Heart left ventricle (tissue), 16 donors: ENCODE measurements around the gene BLM. TPM values are rescaled to one million over a fixed set of nuclear protein-coding genes. Genes with fewer than 3 reads are reported as not detected.

Source experiments
- ATAC-seq, 4 donors: fragments of 200-7000 bp; cut with Tn5 transposase; one replicate each; pipeline ENCODE4 v1.9.1; 2020 to 2022; ENCODE audit warnings: moderate library complexity in 4 of 4, mild to moderate bottlenecking in 3 of 4, moderate number of reproducible peaks in 1 of 4
- DNase-seq, 5 donors: peaks; one replicate each; pipeline ENCODE4 v3.0.0-alpha.2; 2020
- H3K27ac ChIP-seq, 12 donors: fragments of 200-600 bp; sonication (generic) in 4 of 12; one replicate each; pipeline versions ENCODE4 v1.5.0 to v1.8.0; 2016 to 2022; ENCODE audit warnings: mild to moderate bottlenecking in 2 of 12
- H3K27me3 ChIP-seq, 9 donors: fragments of 200-600 bp; sonication (generic) in 2 of 9; one replicate each; pipeline versions ENCODE4 v1.5.1 to v1.8.0; 2016 to 2022; ENCODE audit warnings: mild to moderate bottlenecking in 3 of 9
- H3K36me3 ChIP-seq, 9 donors: fragments of 200-600 bp; sonication (generic) in 2 of 9; one replicate each; pipeline versions ENCODE4 v1.5.0 to v1.8.0; 2018 to 2022; ENCODE audit warnings: mild to moderate bottlenecking in 2 of 9
- H3K4me1 ChIP-seq, 12 donors: fragments of 200-600 bp; sonication (generic) in 4 of 12; one replicate each; pipeline versions ENCODE4 v1.5.0 to v1.8.0; 2016 to 2022; ENCODE audit warnings: mild to moderate bottlenecking in 3 of 12
- H3K4me3 ChIP-seq, 12 donors: fragments of 200-600 bp; sonication (generic) in 4 of 12; one replicate each; pipeline versions ENCODE4 v1.5.0 to v1.8.0; 2017 to 2022; ENCODE audit warnings: mild to moderate bottlenecking in 9 of 12, moderate library complexity in 4 of 12
- H3K9me3 ChIP-seq, 12 donors: fragments of 200-600 bp; sonication (generic) in 4 of 12; one replicate each; pipeline versions ENCODE4 v1.5.0 to v1.8.0; 2016 to 2022; ENCODE audit warnings: mild to moderate bottlenecking in 1 of 12
- CTCF ChIP-seq, 12 donors: fragments of 200-600 bp; sonication (generic) in 4 of 12; IDR thresholded peaks; one replicate each; pipeline versions ENCODE4 v1.5.0 to v1.8.0; 2018 to 2022; ENCODE audit warnings: antibody characterized with exemption in 12 of 12, mild to moderate bottlenecking in 5 of 12
- POLR2A ChIP-seq, 2 donors: fragments of 450-650 bp; IDR thresholded peaks; one replicate each; pipeline ENCODE4 v1.6.1; 2017; ENCODE audit warnings: antibody characterized with exemption in 2 of 2, mild to moderate bottlenecking in 2 of 2, moderate library complexity in 2 of 2
- WGBS, 4 donors: extraction: QIAGEN DNeasy Blood & Tissue Kit in 2 of 4; methylation state at CpG; one replicate each; pipeline versions ENCODE4 v1.1.5 to v1.1.7; 2013 to 2018; 5-methylcytosine and 5-hydroxymethylcytosine counted together
- intact Hi-C, 10 donors: fragments of 100-400 bp; cut with DNase I; formaldehyde crosslinking; loops; one replicate each; pipeline versions ENCODE4 v1.11.1 to v1.14.2; 2022
- polyA plus RNA-seq, 2 donors: library from polyadenylated mRNA; stranded (reverse); fragments of 200-250 nt; gene quantifications; one replicate each; pipeline ENCODE4 v1.2.3, GENCODE V29; 2013
- total RNA-seq, 9 donors: library from RNA; depleted of rRNA in 2 of 9; stranded (reverse); fragments of >200 nt in 2 of 9; fragmentation: NEBNext Ultra II Directional in 3 of 9; extraction: Animal tissue kit (Norgen Biotek cat#: 25700) in 3 of 9; gene quantifications; one replicate each; pipeline versions ENCODE4 v1.1.0 to v1.2.4, GENCODE V29; 2016 to 2023
- donor health status: ischemic (EF 13 %, LVEDD 7.1; RV severe dilation, severe dysfunction).
- donor health status: healthy with polysubstance abuse.
- donor health status: DM: no; HTN: yes; CAD: no.
- donor health status: DM: no; HTN: no; CAD: no.
- donor health status: ischemic (EF 25% LVEDD 6.9; RV normal size, moderate dysfunction).
- donor health status: ischemic (EF 25% LVEDD 5.7; RV mildly dilated, moderate dysfunction).
- donor health status: healthy.
- donor health status: DM: yes; HTN: yes; CAD: no.
- donor health status: ischemic (EF 35%, LVEDD 5.7; RV mildly dilated, moderate dysfunction).
- donor health status: nonischemic (EF 11% LVEDD 7.7; RV severe dilation, severe dysfunction).
- donor health status: DM: yes; HTN: yes; CAD: no.
- donor health status: PGD.
- donor health status: ischemic (EF 29% LVEDD 5.4; RV normal size, mild dysfunction).
- donor health status: nonischemic (EF 23%, LVEDD 6.1; RV moderate dilation, normal function).

BLM gene
- total and polyA plus RNA-seq, 11 donors: 4.3 to 39.6 (median 12.2) TPM

- ATAC-seq: no peak
- H3K27ac ChIP-seq: no peak overlapping the region
- no peaks in the 10 kb centered on the region for H3K36me3 ChIP-seq
- H3K27me3 ChIP-seq: no peaks in the 10 kb centered on the region
- TF ChIP-seq POLR2A (IDR thresholded peaks at IDR 0.05) (no peak), CTCF (IDR thresholded peaks at IDR 0.05) (no peak)
- no peak overlapping the region for H3K4me3 ChIP-seq
- DNase-seq: no peak
- H3K9me3 ChIP-seq: peaks cover 0 to 4% (median 0%) of the 10 kb centered on the region in 12 donors
- intact Hi-C loops: no loop called here
- 74 to 77% (median 75%) methylated on average over 3 of the region's 3 CpGs for WGBS, 4 donors
- H3K4me1 ChIP-seq: peaks cover 0 to 40% (median 0%) of the 10 kb centered on the region in 12 donors
These were observed 24.9 kb downstream of the BLM start for GRCh38 chr15:90742087-90742486.

GRCh38 chr15:90743407-90743806 is 26.3 kb downstream of the BLM start:
- no peak for DNase-seq
- no peak overlapping the region for H3K27ac ChIP-seq
- intact Hi-C loops: no loop called here
- no peaks in the 10 kb centered on the region for H3K36me3 ChIP-seq
- ATAC-seq: no peak
- no peak overlapping the region for H3K4me3 ChIP-seq
- H3K27me3 ChIP-seq: no peaks in the 10 kb centered on the region
- peaks cover 0 to 33% (median 0%) of the 10 kb centered on the region in 12 donors for H3K4me1 ChIP-seq
- WGBS, 4 donors: 57 to 97% (median 95%) methylated on average over 1 of the region's 1 CpG
- H3K9me3 ChIP-seq: peaks cover 0 to 4% (median 0%) of the 10 kb centered on the region in 12 donors
- TF ChIP-seq POLR2A (IDR thresholded peaks at IDR 0.05) (no peak), CTCF (IDR thresholded peaks at IDR 0.05) (no peak)

- H3K36me3 ChIP-seq: no peaks in the 10 kb centered on the region
- peaks cover 0 to 25% (median 0%) of the 10 kb centered on the region in 12 donors for H3K4me1 ChIP-seq
- intact Hi-C loops: no loop called here
- peaks cover 0 to 4% (median 0%) of the 10 kb centered on the region in 12 donors for H3K9me3 ChIP-seq
- DNase-seq (no peak), ATAC-seq (no peak)
- no peak for TF ChIP-seq POLR2A (IDR thresholded peaks at IDR 0.05)
- TF ChIP-seq CTCF (IDR thresholded peaks at IDR 0.05): no peak
- no peaks in the 10 kb centered on the region for H3K27me3 ChIP-seq
- no peak overlapping the region for H3K27ac ChIP-seq
- WGBS, 4 donors: 97% methylated on average over 8 of the region's 8 CpGs
- no peak overlapping the region for H3K4me3 ChIP-seq
These were observed 27.7 kb downstream of the BLM start for GRCh38 chr15:90744759-90745402.

- H3K36me3 ChIP-seq: no peaks in the 10 kb centered on the region
- H3K4me3 ChIP-seq: no peak overlapping the region
- H3K27me3 ChIP-seq: no peaks in the 10 kb centered on the region
- ATAC-seq (no peak), DNase-seq (no peak)
- no peak for TF ChIP-seq POLR2A (IDR thresholded peaks at IDR 0.05)
- TF ChIP-seq CTCF (IDR thresholded peaks at IDR 0.05): no peak
- peaks cover 0 to 15% (median 0%) of the 10 kb centered on the region in 12 donors for H3K4me1 ChIP-seq
- WGBS, 4 donors: 94 to 97% (median 95%) methylated on average over 3 of the region's 3 CpGs
- intact Hi-C loops: no loop called here
- H3K9me3 ChIP-seq: no peaks in the 10 kb centered on the region
- peak overlapping the region in 1 of 12 donors; percentile 22 for H3K27ac ChIP-seq
These were observed 32.6 kb downstream of the BLM start for GRCh38 chr15:90749754-90750153.
